ENCODE results near the gene TCHHL1.

Gene TCHHL1

DNA sequence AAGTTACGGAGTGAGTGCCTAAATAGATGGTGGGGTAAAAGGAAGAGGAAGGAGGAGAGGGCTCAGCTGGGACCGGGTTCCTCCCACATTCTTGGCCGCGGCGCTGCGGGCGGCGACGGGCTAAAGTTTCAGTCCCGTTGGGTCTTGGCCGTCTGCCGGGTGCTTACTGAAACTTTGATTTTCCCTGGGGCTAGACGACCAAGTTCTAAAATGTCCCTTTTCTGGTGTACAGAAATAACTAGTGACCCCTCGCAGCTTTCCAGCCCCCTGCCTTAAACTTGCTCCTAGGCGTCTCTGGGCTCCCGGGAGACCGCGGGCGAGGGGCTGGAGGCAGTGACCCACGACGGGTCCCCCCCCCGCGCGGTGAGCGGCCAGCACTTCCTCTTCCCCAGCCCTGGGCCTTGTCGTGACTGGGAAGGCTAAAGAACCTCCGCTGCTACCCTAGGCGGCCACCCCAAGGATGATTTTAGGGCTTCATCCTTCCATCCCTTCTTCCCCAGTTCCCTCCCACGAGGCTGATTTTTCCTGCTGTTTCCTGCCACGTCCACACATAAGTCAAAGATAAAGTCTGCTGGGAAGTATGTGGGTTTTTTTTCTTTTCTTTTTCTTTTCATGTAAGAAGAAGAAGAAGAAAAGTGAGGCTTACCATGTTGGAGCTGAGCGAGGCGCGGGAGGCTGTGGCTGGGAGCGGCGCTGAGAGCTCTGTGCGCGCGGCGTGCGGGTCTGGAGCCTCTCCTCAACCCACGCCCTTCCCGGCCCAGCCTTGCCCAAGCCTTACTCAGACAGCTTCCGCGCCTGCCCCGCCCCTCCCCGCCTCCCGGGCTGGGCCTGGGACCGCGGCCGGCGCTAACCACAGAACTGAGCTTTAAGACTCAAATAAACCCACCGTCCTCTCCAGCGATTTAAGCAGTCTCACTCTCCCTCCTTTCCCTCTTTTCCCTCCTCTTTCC, 52.3 kb downstream of the TCHHL1 start, which contains the start of gene S100A11:
Gene S100A11 (minus strand): TSS at position 738 of the 950 bp plus-strand sequence. CDS start 89 bp downstream, at position 649.
- TF ChIP-seq GATA2 (IDR thresholded peaks at IDR 0.05; ENCODE audit: low read depth, low read length) (no peak), GATA3 (IDR thresholded peaks at IDR 0.05; ENCODE audit: low read depth, low read length) (no peak)

DNA sequence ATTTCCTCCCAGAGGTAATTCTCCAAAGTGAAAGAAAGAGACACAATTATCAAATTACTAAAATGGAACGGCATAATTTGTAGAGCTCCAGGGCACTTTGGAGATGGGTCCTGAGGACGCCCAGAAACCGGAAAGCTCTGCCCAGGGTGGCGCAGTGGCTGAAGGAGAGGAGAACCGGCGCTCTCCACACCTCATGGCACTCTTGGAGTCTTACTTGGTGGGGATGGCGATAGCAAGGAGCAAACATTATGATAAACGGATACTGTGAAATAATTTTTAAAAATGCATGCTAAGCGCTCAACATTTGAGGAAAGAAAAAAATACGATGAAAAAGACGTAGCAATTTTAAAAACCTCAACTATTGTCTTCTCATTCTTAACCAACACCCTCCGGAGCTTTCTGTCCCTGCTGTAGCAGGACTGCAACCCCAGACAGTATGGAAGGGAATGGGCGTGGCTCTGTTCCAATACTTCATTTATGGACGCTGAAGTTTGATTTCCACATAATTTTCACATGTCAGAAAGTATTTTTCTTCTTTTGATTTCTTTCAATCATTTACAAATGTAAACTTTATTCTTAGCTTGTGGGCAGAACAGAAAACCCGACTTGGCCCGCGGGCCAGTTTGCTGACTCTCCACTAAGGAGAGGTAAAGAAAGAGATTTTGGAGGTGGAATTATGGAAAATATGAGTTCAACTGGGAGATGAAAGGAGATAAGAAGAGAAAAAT, 53.2 kb downstream of the TCHHL1 start:
- TF ChIP-seq GATA3 (IDR thresholded peaks at IDR 0.05; ENCODE audit: low read depth, low read length), result no peak
- no peak for TF ChIP-seq GATA2 (IDR thresholded peaks at IDR 0.05; ENCODE audit: low read depth, low read length)

DNA sequence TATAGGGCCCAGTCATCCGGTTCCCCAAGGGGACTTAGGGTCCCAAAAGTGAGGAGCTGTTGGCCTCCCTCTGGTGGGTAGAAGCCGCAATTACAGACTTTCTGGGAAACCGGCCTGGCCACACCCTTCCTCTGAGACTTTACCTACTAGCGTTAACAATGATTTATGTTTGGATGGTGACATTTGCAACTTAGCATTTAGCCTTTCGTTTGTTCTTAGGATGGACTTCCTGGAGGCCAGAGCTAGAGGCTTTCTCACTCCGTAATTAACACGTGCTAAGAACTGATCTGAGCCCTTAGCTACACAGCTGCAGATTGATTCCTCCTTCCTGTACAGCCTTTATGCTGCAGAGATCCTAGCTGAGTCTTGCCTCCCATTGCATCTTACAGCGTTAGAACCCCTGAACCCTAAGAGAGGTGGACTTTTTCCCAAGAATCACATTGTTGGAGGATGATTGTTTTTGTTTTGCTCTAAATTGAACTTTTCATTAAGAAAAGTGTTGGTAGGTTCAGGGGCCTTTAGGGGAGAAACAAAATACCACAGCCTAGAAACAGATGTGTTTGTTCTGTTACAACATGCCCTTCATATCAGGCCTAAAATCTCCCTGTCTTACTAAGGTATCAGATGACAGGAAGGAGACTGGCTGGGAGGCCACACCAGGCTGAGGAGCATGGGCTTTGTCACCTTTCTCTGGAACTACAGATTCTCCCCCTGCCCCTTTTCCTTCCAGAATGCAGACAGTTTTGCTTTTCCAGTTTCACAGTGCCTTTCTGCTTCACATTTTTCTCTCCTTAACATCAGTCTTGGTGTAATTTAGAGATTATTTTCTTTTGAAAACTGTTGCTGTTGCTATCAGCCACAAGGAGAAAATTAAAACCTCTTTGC, 54.0 kb downstream of the TCHHL1 start:
- TF ChIP-seq GATA2 (IDR thresholded peaks at IDR 0.05; ENCODE audit: low read depth, low read length), result no peak
- no peak for TF ChIP-seq GATA3 (IDR thresholded peaks at IDR 0.05; ENCODE audit: low read depth, low read length)

DNA sequence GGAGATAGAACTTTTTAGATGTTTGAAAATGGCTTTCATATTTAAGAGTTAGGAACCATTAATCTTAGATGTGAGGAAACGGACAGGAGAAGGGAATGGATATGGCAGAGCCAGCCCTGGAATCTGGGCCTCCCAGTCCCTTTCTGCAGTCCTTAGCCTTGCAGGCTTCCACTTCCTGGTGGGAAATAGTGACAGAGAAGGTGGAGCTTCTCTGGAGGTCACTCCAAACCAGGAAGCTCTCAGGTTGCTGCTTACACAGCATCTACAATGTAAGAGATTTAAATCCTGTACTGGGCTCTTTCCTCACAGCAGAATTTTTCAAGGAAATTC, 54.6 kb downstream of the TCHHL1 start:
- no peak for TF ChIP-seq GATA2 (IDR thresholded peaks at IDR 0.05; ENCODE audit: low read depth, low read length)
- TF ChIP-seq GATA3 (IDR thresholded peaks at IDR 0.05; ENCODE audit: low read depth, low read length), result no peak

All from SH-SY5Y (cell line).